ENCODE data around the gene C13orf42. TPM values are rescaled to one million over a fixed set of nuclear protein-coding genes. Genes with fewer than 3 reads are reported as not detected.

The C13orf42 gene
- not detected for total RNA-seq

GRCh38 chr13:51111174-51111573 lies at the start of gene C13orf42:
Gene C13orf42, minus strand, starts transcription at chr13:51111274. Its CDS starts 65 bp downstream, at chr13:51111209.
- ATAC-seq (no peak), DNase-seq (ENCODE audit: low spot score) (no peak)

GRCh38 chr13:51158880-51159518 lies 47.9 kb upstream of the C13orf42 start:
- no peak for ATAC-seq

GRCh38 chr13:51158365-51158764 lies 47.3 kb upstream of the C13orf42 start:
- ATAC-seq (no peak), DNase-seq (ENCODE audit: low spot score) (no peak)

More at GRCh38 chr13:51158880-51159518, 47.9 kb upstream of the C13orf42 start:
- no peak for DNase-seq (ENCODE audit: low spot score)

GRCh38 chr13:51156648-51157047 lies 45.6 kb upstream of the C13orf42 start:
- ATAC-seq (no peak), DNase-seq (ENCODE audit: low spot score) (no peak)

- no peak for DNase-seq (ENCODE audit: low spot score)
- ATAC-seq = no peak
Measured at GRCh38 chr13:51155776-51156515, 44.9 kb upstream of the C13orf42 start.

GRCh38 chr13:51155161-51155560 lies 44.1 kb upstream of the C13orf42 start:
- ATAC-seq (no peak), DNase-seq (ENCODE audit: low spot score) (no peak)

- no peak for DNase-seq (ENCODE audit: low spot score)
- no peak for ATAC-seq
Measured at GRCh38 chr13:51154029-51154555, 43.0 kb upstream of the C13orf42 start.

GRCh38 chr13:51153527-51153926 lies 42.5 kb upstream of the C13orf42 start:
- ATAC-seq (no peak), DNase-seq (ENCODE audit: low spot score) (no peak)

GRCh38 chr13:51152701-51153100 lies 41.6 kb upstream of the C13orf42 start:
- DNase-seq (ENCODE audit: low spot score) = no peak
- no peak for ATAC-seq

- no peak for DNase-seq (ENCODE audit: low spot score)
- peak; percentile 81 for ATAC-seq
Measured at GRCh38 chr13:51151463-51151862, 40.4 kb upstream of the C13orf42 start.

- DNase-seq (ENCODE audit: low spot score) (no peak), ATAC-seq (peak; percentile 82)
Measured at GRCh38 chr13:51148952-51149573, 38.0 kb upstream of the C13orf42 start.

- DNase-seq (ENCODE audit: low spot score) (no peak), ATAC-seq (peak; percentile 17)
Measured at GRCh38 chr13:51148223-51148951, 37.3 kb upstream of the C13orf42 start.

- DNase-seq (ENCODE audit: low spot score) (no peak), ATAC-seq (no peak)
Measured at GRCh38 chr13:51147732-51148131, 36.7 kb upstream of the C13orf42 start.

GRCh38 chr13:51146667-51147066 lies 35.6 kb upstream of the C13orf42 start:
- ATAC-seq (no peak), DNase-seq (ENCODE audit: low spot score) (no peak)

GRCh38 chr13:51137250-51137649 lies 26.2 kb upstream of the C13orf42 start:
- ATAC-seq (no peak), DNase-seq (ENCODE audit: low spot score) (no peak)

- DNase-seq (ENCODE audit: low spot score) (no peak), ATAC-seq (no peak)
Measured at GRCh38 chr13:51136276-51136980, 25.4 kb upstream of the C13orf42 start.

- peak; percentile 96 for ATAC-seq
Measured at GRCh38 chr13:51134763-51135365, 23.8 kb upstream of the C13orf42 start.

GRCh38 chr13:51130348-51130747 lies 19.3 kb upstream of the C13orf42 start:
- ATAC-seq = no peak
- no peak for DNase-seq (ENCODE audit: low spot score)

More at GRCh38 chr13:51134763-51135365, 23.8 kb upstream of the C13orf42 start:
- peak; percentile 84 for DNase-seq (ENCODE audit: low spot score)

- DNase-seq (ENCODE audit: low spot score) (peak; percentile 58), ATAC-seq (peak; percentile 81)
Measured at GRCh38 chr13:51125495-51126226, 14.6 kb upstream of the C13orf42 start.
